NCI-H2107 (cell line): ENCODE results near the gene CARD16.

ENCODE experiments used
- DNase-seq: peaks from one replicate; lab custom pipeline; 2025; lab: John Stamatoyannopoulos, UW

Gene CARD16

DNA sequence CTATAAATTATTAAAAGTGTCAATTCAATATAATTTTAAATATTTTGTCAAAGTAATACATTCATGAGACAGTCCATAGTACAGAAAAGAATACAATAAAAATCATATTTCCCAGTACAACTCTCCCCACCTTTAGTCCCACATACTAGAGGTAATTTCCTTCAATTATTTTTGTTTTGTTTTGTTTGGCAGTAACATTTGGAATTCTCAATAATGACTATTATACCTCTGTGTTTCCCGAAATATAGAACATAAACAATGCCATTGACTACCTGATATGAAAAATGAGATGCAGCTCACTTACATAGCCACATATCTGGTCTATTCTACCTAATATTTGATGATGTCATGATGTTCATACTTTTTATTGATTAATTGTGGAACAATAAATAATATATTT is 52.4 kb downstream of the CARD16 start:
- no peak for DNase-seq

DNA sequence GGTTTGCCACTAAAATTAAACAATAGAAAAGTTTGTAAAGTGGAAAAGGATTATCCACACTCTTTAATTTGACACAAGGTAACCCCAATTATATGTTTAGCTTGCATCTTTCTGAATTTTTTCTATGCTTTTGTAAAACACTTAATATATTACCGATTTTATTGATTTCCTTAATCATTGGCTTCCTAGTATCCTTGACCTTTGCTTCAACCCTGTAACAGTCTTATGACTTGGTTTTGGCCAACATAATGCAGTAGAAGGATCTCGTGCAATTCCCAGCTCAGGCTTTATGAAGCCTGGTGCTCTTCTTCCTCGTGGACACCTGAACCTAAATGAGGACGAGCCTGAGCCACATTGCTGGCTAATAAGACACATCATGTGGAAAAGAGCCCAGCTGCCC is 53.1 kb downstream of the CARD16 start:
- DNase-seq = no peak
